Ovary (tissue), 9 donors: ENCODE results near the gene BSN. TPM values are rescaled to one million over a fixed set of nuclear protein-coding genes. Genes with fewer than 3 reads are reported as not detected.

Experiments
- DNase-seq, 5 donors: peaks; one replicate each; pipeline ENCODE4 v3.0.0-alpha.2; 2019 to 2020
- H3K27ac ChIP-seq, 2 donors: fragments of 200-600 bp; one replicate each; pipeline versions ENCODE4 v1.5.1 to v1.8.0; 2019 to 2022
- H3K27me3 ChIP-seq: fragments of 200-600 bp; one replicate; pipeline ENCODE4 v1.8.0; 2022
- H3K36me3 ChIP-seq: fragments of 200-600 bp; sonication (generic); one replicate; pipeline ENCODE4 v1.5.1; 2019
- H3K4me1 ChIP-seq: one replicate; pipeline ENCODE4 v1.8.1; 2013; ENCODE audit warnings: mild to moderate bottlenecking, moderate library complexity; ENCODE audit not compliant: insufficient read depth
- H3K4me3 ChIP-seq: fragments of 200-600 bp; sonication (generic); one replicate; pipeline ENCODE4 v1.5.1; 2017
- H3K9me3 ChIP-seq, 2 donors: fragments of 200-600 bp in 1 of 2; sonication (generic) in 1 of 2; one replicate each; pipeline versions ENCODE4 v1.5.1 to v1.8.1; 2013 to 2019; ENCODE audit warnings: mild to moderate bottlenecking in 1 of 2, moderate library complexity in 1 of 2
- EP300 ChIP-seq: sonication (generic); formaldehyde crosslinking; IDR thresholded peaks from one replicate; pipeline ENCODE4 v1.6.1; 2017; ENCODE audit warnings: antibody characterized with exemption
- POLR2A ChIP-seq: fragments of 450-650 bp; IDR thresholded peaks from one replicate; pipeline ENCODE4 v1.6.1; 2017; ENCODE audit warnings: antibody characterized with exemption, mild to moderate bottlenecking, moderate library complexity
- WGBS, 3 donors: extraction: QIAGEN DNeasy Blood & Tissue Kit in 1 of 3; methylation state at CpG; one replicate each; pipeline versions ENCODE4 v1.1.5 to v1.1.7; 2013 to 2017; 5-methylcytosine and 5-hydroxymethylcytosine counted together
- intact Hi-C, 4 donors: fragments of 100-400 bp; cut with DNase I; formaldehyde crosslinking; loops; one replicate each; pipeline versions ENCODE4 v1.11.0 to v1.15.1; 2022 to 2023
- polyA plus RNA-seq, 2 donors: library from polyadenylated mRNA; stranded (reverse); fragments of 200-250 nt in 1 of 2; fragments of 350-450 nt in 1 of 2; fragmentation: Illumina TruSeq in 1 of 2; extraction: RNeasy Lipid Tissue Mini Kit (QIAGEN cat#74804) in 1 of 2; gene quantifications; one replicate each; pipeline ENCODE4 v1.2.3, GENCODE V29; 2013 to 2014
- total RNA-seq, 7 donors: library from RNA; depleted of rRNA in 2 of 7; stranded (reverse); fragments of >200 nt in 2 of 7; fragmentation: NEBNext Ultra II Directional in 3 of 7; extraction: Animal tissue kit (Norgen Biotek cat#: 25700) in 3 of 7; gene quantifications; one replicate each; pipeline versions ENCODE4 v1.1.0 to v1.2.4, GENCODE V29; 2016 to 2023
- TF ChIP-seq, protein P1 (sequence below), 3 donors: fragments of 450-650 bp in 2 of 3; fragments of 200-600 bp in 1 of 3; IDR thresholded peaks; one replicate each; pipeline versions ENCODE4 v1.5.1 to v1.8.0; 2016 to 2022; ENCODE audit warnings: antibody characterized with exemption in 3 of 3, mild to moderate bottlenecking in 1 of 3
- donor health status: DM: no; HTN: no; CAD: no; lungs with moderate emphysema.
- donor health status: DM: no; HTN: no; CAD: no.
- donor health status: Bipolar disorder and iron deficiency.
- donor health status: DM: yes; HTN: yes; CAD: no.
- donor health status: DM: no; HTN: no; CAD: no.
- donor health status: DM: yes; HTN: yes; CAD: no.

BSN gene
- total and polyA plus RNA-seq, 9 donors, result 0.12 to 3.5 (median 0.77) TPM

DNA sequence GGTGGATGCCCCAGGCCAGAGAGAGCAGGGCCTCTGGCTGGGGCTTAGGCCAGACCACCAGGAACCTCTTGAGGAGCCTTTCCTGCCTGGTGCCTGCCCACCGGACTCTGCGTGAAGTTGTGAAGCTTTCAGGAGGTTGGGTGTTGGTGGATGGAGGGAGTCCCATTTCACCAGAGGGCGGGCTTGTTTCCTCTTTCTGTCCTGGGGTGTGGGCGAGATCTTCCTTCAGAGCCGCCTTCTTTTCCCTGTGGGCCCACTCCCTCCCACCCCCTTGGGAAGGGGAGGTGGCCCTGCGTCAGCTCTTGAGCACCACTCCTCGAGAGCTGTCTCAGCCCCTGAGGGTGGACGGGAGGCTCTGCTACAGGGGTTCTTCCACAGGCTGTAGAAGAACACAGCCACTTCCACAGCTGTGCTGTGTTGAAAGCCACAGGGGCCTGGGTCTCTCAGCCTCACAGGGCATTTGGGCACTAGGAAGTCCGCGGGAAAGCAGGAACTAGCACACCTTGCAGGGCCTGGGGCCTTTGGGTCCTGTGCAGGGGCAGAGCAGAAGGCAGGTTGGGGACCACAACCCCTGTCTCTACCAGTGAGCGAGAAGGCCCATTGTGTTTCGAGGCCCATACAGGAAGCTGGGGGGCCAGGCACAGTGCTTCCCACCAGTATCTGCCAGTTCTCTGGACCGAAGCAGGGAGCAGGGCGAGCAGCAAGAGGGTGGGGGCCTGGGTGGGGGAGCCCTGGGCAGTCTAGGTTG lies 163.1 kb downstream of the BSN start:
- WGBS, 3 donors, result 88 to 92% (median 90%) methylated on average over 14 of the region's 14 CpGs
- DNase-seq, result peak in 1 of 5 donors; percentile 17
- no peak overlapping the region for H3K4me3 ChIP-seq
- no peak for TF ChIP-seq POLR2A
- TF ChIP-seq EP300, result no peak
- TF ChIP-seq, protein P1, sequence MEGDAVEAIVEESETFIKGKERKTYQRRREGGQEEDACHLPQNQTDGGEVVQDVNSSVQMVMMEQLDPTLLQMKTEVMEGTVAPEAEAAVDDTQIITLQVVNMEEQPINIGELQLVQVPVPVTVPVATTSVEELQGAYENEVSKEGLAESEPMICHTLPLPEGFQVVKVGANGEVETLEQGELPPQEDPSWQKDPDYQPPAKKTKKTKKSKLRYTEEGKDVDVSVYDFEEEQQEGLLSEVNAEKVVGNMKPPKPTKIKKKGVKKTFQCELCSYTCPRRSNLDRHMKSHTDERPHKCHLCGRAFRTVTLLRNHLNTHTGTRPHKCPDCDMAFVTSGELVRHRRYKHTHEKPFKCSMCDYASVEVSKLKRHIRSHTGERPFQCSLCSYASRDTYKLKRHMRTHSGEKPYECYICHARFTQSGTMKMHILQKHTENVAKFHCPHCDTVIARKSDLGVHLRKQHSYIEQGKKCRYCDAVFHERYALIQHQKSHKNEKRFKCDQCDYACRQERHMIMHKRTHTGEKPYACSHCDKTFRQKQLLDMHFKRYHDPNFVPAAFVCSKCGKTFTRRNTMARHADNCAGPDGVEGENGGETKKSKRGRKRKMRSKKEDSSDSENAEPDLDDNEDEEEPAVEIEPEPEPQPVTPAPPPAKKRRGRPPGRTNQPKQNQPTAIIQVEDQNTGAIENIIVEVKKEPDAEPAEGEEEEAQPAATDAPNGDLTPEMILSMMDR (IDR thresholded peaks at IDR 0.05), result no peak
- intact Hi-C loops, result loop anchor here in 1 of 4 donors (10.0 kb wide), 1 partner anchor 127 kb away; no protein-coding TSS in a partner anchor
- H3K27me3 ChIP-seq, result no peaks in the 10 kb centered on the region
- H3K4me1 ChIP-seq, result peaks cover 9% of the 10 kb centered on the region
- no peak overlapping the region for H3K27ac ChIP-seq
- no peaks in the 10 kb centered on the region for H3K9me3 ChIP-seq
- no peaks in the 10 kb centered on the region for H3K36me3 ChIP-seq

GRCh38 chr3:49717959-49718857 lies 163.9 kb downstream of the BSN start:
- H3K27ac ChIP-seq, result no peak overlapping the region
- no peaks in the 10 kb centered on the region for H3K9me3 ChIP-seq
- TF ChIP-seq POLR2A (no peak), EP300 (no peak)
- TF ChIP-seq, protein P1 (IDR thresholded peaks at IDR 0.05), result no peak
- intact Hi-C loops, result loop anchor here in 1 of 4 donors (10.0 kb wide), 1 partner anchor 127 kb away; no protein-coding TSS in a partner anchor
- WGBS, 3 donors, result 50 to 71% (median 66%) methylated on average over 66 to 75 of the region's 75 CpGs
- DNase-seq, result peak in 2 of 5 donors; percentile 24 to 41
- H3K27me3 ChIP-seq, result no peaks in the 10 kb centered on the region
- no peaks in the 10 kb centered on the region for H3K36me3 ChIP-seq
- peaks cover 12% of the 10 kb centered on the region for H3K4me1 ChIP-seq
- H3K4me3 ChIP-seq, result no peak overlapping the region

- TF ChIP-seq, protein P1 (IDR thresholded peaks at IDR 0.05), result no peak
- TF ChIP-seq EP300 (no peak), POLR2A (no peak)
- no peaks in the 10 kb centered on the region for H3K9me3 ChIP-seq
- no peaks in the 10 kb centered on the region for H3K36me3 ChIP-seq
- WGBS, 3 donors, result 3 to 7% (median 6%) methylated on average over 33 of the region's 33 CpGs
- H3K4me3 ChIP-seq, result peak overlapping the region; percentile 45
- no peaks in the 10 kb centered on the region for H3K27me3 ChIP-seq
- H3K27ac ChIP-seq, result no peak overlapping the region
- intact Hi-C loops, result loop anchor here in 1 of 4 donors (10.0 kb wide), 1 partner anchor 126 kb away; no protein-coding TSS in a partner anchor
- DNase-seq, result peak in 1 of 5 donors; percentile 31
- H3K4me1 ChIP-seq, result peaks cover 12% of the 10 kb centered on the region
These were observed 164.6 kb downstream of the BSN start for GRCh38 chr3:49718858-49719213.

- TF ChIP-seq, protein P1 (IDR thresholded peaks at IDR 0.05), result peak in 2 of 3 donors; percentile 67 to 78
- TF ChIP-seq EP300 (no peak), POLR2A (peak; percentile 67)
These were observed 165.1 kb downstream of the BSN start, which contains the start of gene AMIGO3 for GRCh38 chr3:49719214-49719884. TSS of gene AMIGO3 (minus strand) at chr3:49719684. CDS start at chr3:49719465, 219 bp downstream.

More at GRCh38 chr3:49719214-49719884, 165.1 kb downstream of the BSN start, which contains the start of gene AMIGO3:
- 1% methylated on average over 37 to 50 of the region's 50 CpGs for WGBS, 3 donors
- no peaks in the 10 kb centered on the region for H3K27me3 ChIP-seq
- H3K27ac ChIP-seq, result peak within 1 kb of the TSS in 1 of 2 donors; percentile 42
- peak; percentile 94 to 97 (median 96) for DNase-seq
- no peaks in the 10 kb centered on the region for H3K9me3 ChIP-seq
- H3K4me3 ChIP-seq, result peak within 1 kb of the TSS; percentile 45
- no peaks in the 10 kb centered on the region for H3K36me3 ChIP-seq
- peaks cover 12% of the 10 kb centered on the region for H3K4me1 ChIP-seq
- intact Hi-C loops, result loop anchor here in 1 of 4 donors (10.0 kb wide), 1 partner anchor 125 kb away; no protein-coding TSS in a partner anchor
